H1 (cell line): ENCODE measurements around the gene SIPA1L3. TPM values are rescaled to one million over a fixed set of nuclear protein-coding genes. Genes with fewer than 3 reads are reported as not detected.

Experiments
- CEBPB ChIP-seq: IDR thresholded peaks from 2 replicates; pipeline ENCODE4 v1.6.1; 2012; ENCODE audit warnings: low read depth, low read length
- CHD7 ChIP-seq: fragments of 300-600 bp; sonication (generic); IDR thresholded peaks from 2 replicates; pipeline ENCODE4 v1.7.1; 2012; ENCODE audit warnings: low read length, moderate library complexity, mild to moderate bottlenecking, inconsistent platforms; ENCODE audit not compliant: insufficient replicate concordance
- SUZ12 ChIP-seq: fragments of 200-600 bp; sonication (generic); IDR thresholded peaks from 2 replicates; pipeline ENCODE4 v1.6.1; 2012; ENCODE audit warnings: mild to moderate bottlenecking, inconsistent platforms, low read length, moderate library complexity, mixed read lengths
- TCF12 ChIP-seq: IDR thresholded peaks from 2 replicates; pipeline ENCODE4 v1.6.1; 2011; ENCODE audit warnings: low read depth, mild to moderate bottlenecking, low read length
- polyA plus RNA-seq, 7 experiments: library from polyadenylated mRNA; depleted of rRNA in 3 of 7; stranded (reverse) in 5 of 7; unstranded in 2 of 7; fragments of >200 nt in 5 of 7; fragments of 200-250 nt in 2 of 7; gene quantifications; 1 replicate in 5 of 7; 2 replicates in 1 of 7; 4 replicates in 1 of 7; pipeline versions ENCODE4 v1.2.1 to v1.2.3, GENCODE V29; 2011 to 2013; ENCODE audit warnings: missing spikeins in 2 of 7, mixed read lengths in 2 of 7
- total RNA-seq: library from RNA; stranded (reverse); fragmentation: NEBNext Ultra II Directional; extraction: Animal tissue kit (Norgen Biotek cat#: 25700); gene quantifications from 2 replicates; pipeline ENCODE4 v1.2.1, GENCODE V29; 2021

Gene SIPA1L3
- total and polyA plus RNA-seq, 2 of the 8 experiments (the other 6 are each of a cell fraction or from before 2014, with no cell fraction given) = 15.0 to 54.9 TPM

- TF ChIP-seq CHD7 = no peak
- TF ChIP-seq SUZ12 = no peak
- TF ChIP-seq TCF12 = no peak
- no peak for TF ChIP-seq CEBPB
Measured at GRCh38 chr19:38164526-38164925, 257.5 kb downstream of the SIPA1L3 start (continued).
